CD4-positive, alpha-beta T cell treated with Interleukin-4 for 4 hours (primary cell): ENCODE data around the gene GAREM2.

Experiments
- DNase-seq: peaks from one replicate; pipeline ENCODE4 v3.0.0-alpha.2; 2020

The GAREM2 gene

DNA sequence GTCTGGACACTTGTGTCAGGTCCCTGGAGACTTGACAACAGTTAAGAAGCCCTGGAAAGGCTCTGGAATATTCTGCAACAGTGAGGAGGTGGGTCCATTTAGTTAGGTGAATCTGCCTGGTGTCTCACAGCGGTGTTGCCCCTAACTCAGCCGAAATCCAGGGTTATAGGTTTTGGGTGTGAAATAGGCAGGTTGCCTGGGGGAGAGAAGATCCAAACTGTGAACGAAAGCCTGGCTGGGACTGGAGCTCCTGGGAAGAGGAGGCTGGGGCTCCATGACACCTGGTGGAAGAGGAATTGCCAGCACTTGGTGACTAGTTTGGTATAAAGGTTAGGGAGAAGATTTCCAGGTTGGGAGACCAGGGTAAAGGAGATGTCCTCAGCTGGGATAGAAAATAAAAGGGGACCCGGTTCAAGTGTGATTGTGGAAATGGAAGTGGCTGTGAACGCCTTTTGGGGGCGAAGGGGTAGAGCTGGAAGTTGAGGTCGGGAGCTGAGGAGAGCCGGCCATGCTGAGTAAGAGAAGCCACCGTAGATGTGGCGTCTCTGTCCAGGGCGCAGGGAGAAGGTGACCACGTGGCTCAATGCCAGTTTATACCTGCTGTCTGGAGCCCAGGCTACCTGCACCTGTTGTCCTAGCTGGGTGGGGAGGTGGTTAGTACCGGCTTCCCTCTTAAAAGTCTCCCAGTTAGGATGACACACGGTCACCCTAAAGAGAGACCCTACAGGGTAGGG, 3.0 kb upstream of the GAREM2 start:
- no peak for DNase-seq

- no peak for DNase-seq
Measured at GRCh38 chr2:26170795-26171194, 2.1 kb upstream of the GAREM2 start.

GRCh38 chr2:26172189-26172870, 558 bp upstream of the GAREM2 start:
- DNase-seq = no peak

GRCh38 chr2:26173776-26174482, 1.0 kb downstream of the GAREM2 start:
- no peak for DNase-seq

DNA sequence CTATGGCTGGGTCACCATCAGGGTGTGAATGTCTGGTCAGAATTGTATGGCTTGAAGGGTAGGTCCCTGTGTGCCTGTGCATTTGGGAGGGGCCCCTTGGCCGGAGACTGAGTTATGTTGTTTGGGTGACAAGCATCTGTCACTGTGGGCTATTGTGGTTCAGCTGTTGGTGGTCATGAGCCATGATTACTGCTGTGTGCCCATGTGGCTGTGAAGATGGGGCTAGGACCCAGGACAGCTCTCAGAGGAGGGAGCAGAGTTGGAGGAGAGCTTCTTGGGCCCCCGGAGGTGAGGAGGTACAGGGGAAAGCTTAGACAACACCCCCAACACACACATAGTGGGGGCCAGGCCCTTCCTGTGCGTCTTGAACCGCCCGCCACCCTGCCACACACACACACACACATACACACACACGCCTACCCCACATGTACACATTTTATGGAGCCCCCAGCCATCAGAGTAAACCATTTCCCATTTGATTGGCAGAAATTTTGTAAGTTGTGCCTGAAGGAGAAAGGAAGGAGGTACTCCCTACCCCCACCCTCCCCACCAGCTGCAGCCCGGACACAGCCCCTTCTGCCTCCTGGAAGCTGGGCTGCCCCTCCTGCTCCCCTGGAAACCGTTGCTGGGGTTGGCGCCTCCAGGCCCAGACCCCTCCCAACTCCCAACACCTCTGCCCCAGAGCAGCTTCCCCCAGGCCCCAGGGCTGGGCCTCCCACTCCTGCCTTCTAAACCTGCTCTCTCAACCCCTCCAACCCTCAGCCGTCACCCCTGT, 2.0 kb downstream of the GAREM2 start:
- DNase-seq = no peak

DNA sequence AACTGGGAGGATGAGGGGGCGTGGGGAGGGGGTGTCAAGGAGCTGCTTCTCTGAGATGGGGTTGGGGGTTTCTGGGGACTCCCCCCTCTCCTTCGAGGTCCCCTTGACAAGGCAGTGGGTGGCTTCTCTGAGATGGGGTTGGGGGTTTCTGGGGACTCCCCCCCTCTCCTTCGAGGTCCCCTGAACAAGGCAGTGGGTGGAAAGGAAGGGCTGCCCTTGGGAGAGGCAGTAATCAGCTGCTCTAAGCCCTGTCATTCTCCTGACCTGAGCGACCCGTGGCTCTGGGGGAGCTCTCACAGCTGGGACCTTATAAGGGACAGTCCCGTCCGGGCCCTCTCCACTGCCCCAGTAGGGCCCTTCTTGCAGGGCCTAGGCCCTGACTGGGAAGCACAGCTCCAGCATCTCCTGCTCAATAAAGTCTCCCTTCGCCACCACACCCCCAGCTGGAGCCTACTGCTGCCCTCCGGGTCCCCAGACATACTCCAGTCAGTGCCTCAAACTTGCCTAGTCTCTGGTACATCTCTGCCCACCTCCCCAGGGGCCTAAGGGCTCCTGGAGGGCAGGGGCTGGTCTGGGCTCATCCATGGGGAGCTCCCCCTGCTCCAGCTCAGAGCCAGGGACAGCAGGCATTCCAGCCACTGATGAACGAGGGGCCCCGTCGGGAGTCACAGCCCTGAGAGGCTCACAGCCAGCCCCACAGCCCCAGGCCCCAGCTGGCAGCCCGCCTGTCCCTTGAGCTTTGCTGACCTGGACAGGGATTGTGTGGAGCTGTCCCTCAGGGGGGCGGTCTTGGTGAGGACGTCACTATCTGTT, 2.8 kb downstream of the GAREM2 start:
- DNase-seq = no peak

DNA sequence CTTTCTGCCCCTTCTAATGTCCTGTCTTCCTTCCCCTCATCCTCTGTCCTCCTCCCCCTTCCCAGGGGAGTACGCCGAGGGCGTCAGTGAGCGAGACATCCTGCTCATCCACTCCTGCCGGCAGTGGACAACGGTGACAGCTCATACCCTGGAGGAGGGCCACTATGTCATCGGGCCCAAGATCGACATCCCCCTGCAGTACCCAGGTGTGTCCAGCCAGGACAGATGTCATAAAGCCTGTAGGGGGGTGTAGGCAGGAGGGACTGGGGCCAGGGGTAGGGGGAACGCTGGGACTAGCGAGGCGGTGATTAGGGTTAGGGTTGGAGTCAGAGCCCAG, 3.4 kb downstream of the GAREM2 start:
- no peak for DNase-seq

DNA sequence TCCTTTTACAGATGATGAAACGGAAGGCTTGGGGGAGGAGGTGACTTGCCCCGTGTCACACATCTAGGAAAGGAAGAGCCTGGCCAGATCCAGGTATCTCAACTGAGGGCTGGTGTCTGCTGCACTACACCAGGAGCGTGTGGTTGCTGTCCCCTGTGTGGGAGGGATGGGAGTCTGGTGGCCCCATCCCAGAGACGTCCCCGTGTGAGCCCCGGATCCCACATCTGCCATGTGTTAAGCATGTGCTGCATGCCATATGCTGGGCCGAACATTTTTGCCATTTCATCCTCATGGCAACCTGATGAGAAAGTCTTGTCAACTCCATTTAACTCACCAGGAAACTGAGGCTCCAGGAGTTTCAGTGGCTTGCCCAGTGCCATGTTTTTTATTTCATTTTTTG, 4.2 kb downstream of the GAREM2 start:
- DNase-seq = no peak

GRCh38 chr2:26178246-26178645, 5.4 kb downstream of the GAREM2 start:
- DNase-seq = no peak

GRCh38 chr2:26178746-26179436, 6.0 kb downstream of the GAREM2 start:
- no peak for DNase-seq

- DNase-seq = no peak
Measured at GRCh38 chr2:26179446-26179913, 6.6 kb downstream of the GAREM2 start.

DNA sequence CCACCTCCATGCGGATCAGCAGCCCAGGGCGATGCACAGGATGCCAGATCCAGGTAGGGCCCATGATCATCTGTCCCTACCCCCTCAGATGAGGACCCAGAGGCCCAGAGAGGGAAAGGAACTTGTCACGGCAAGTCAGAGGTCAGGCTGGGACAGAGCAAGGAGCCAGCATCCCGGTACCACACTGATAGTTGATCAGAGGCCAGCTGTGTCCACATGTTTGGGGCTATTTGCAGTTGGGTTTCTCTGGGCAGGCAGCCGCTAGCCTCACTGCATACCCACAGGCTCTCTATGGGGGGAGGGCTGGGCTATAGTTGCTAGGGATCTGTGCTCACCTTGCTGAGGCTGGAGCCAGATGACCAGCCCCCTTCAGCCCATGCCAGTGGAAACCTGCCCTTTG, 9.6 kb downstream of the GAREM2 start:
- DNase-seq = no peak

DNA sequence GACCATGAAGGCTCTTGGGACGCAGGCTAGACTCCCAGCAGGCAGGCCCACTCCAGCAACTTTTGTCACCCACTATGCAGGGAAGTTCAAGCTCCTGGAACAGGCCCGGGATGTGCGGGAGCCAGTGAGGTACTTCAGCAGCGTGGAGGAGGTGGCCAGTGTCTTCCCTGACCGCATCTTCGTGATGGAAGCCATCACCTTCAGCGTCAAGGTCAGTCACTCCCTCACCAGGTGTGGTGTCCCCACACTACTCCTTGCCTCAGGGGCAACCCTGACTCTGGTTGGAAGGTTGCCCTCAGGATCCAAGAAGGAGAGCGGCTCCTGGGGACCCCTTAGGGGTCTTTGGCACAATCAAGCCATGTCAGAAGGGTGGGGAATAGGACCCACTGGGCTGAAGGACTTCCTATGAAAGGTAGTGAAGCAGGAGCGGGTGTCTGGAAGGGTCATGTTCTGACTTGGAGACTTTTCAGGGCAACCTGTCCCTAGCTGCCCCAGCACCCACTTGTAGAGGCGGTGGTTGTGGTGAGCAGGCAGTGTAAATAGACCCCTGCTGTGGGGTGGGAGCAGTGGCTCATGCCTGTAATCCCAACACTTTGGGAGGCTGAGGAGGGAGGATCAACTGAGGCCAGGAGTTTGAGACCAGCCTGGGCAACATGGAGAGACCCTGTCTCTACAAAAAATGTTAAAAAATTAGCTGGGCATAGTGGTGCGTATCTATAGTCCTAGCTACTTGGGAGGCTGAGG, 10.2 kb downstream of the GAREM2 start:
- DNase-seq = no peak

GRCh38 chr2:26184121-26184520, 11.2 kb downstream of the GAREM2 start:
- no peak for DNase-seq

GRCh38 chr2:26184555-26185303, 11.8 kb downstream of the GAREM2 start:
- DNase-seq = peak; percentile 86

GRCh38 chr2:26185304-26185928, 12.5 kb downstream of the GAREM2 start:
- DNase-seq = no peak

DNA sequence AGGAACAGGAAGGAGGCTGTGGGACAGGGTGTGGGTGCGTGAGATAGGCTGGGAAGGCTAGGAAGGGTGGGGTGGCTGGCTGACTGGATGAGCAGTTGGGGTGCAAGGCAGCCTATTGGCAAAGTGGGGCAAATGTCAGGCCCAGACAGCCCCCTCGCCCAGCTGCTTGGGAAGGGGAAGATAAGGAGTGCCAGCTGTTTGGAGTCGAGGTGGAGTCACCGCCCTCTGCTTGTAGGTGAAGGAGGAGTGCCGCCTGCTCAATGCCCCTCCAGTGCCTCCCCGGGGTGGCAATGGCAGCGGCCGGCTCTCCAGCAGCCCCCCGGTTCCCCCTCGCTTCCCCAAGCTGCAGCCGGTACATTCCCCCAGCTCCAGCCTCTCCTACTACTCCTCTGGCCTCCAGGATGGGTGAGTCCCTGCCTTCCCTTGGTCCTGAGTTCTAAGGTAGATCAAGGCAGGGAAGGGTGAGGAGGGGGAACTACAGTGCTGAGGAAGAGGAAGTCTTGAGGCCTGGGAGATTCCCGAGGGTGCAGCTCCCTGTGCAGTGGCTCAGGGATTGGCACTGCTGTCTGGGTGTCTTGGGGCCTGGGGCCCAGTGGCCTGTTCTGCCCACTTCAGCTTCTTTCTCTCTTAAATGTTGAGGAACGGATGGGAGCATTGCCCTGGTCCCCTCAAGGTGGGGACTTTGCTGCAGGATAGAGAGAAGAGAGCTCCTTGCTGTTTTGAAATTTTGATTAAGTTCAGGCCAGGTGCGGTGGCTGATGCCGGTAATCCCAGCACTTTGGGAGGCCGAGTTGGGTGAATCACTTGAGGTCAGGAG, 13.3 kb downstream of the GAREM2 start:
- DNase-seq = no peak

- no peak for DNase-seq
Measured at GRCh38 chr2:26187114-26187513, 14.2 kb downstream of the GAREM2 start.
